Measurements from ENCODE around the gene CTNND2.

CTNND2 gene

GRCh38 chr5:11709021-11709420 is 195.2 kb downstream of the CTNND2 start:
- Histone ChIP-seq H3K27ac (ENCODE audit: low read depth, low read length) (no peak overlapping the region), H3K4me3 (ENCODE audit: low read depth in 1 of 2, low read length in 2 of 2) (no peak overlapping the region), H3K36me3 (ENCODE audit: control insufficient read depth in 1 of 2, insufficient read depth in 2 of 2, low read length in 2 of 2) (no peaks in the 10 kb centered on the region), H3K4me1 (ENCODE audit: control insufficient read depth in 1 of 2, insufficient read depth in 2 of 2, low read length in 2 of 2) (no peaks in the 10 kb centered on the region), H3K27me3 (ENCODE audit: control insufficient read depth in 1 of 2, insufficient read depth in 2 of 2, low read length in 2 of 2) (no peaks in the 10 kb centered on the region), H3K9me3 (ENCODE audit: control insufficient read depth in 1 of 2, low read length in 2 of 2) (no peaks in the 10 kb centered on the region), H3K9ac (ENCODE audit: low read depth in 1 of 2, low read length in 2 of 2) (no peak overlapping the region)

DNA sequence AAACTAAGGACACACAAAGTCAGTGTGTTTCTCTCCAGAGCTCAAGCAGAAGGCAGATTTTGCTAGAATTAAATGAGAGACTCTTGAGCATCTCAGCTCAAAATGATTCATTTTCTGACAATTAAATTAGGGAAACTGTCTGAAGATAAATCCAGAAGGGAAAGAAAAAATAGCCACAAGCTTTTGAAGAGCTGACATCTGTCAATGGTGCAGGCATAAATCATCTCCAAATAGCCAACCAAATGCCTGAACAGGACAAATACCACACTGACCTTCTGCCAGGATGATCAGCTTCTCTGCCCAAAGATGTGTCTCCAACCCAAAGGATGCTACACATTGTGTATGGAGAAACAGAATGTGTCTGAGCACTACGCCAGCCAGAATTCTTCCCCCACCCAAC is 199.3 kb downstream of the CTNND2 start:
- Histone ChIP-seq H3K36me3 (ENCODE audit: control insufficient read depth in 1 of 2, insufficient read depth in 2 of 2, low read length in 2 of 2) (no peaks in the 10 kb centered on the region), H3K27me3 (ENCODE audit: control insufficient read depth in 1 of 2, insufficient read depth in 2 of 2, low read length in 2 of 2) (no peaks in the 10 kb centered on the region), H3K9ac (ENCODE audit: low read depth in 1 of 2, low read length in 2 of 2) (no peak overlapping the region), H3K9me3 (ENCODE audit: control insufficient read depth in 1 of 2, low read length in 2 of 2) (no peaks in the 10 kb centered on the region), H3K4me1 (ENCODE audit: control insufficient read depth in 1 of 2, insufficient read depth in 2 of 2, low read length in 2 of 2) (no peaks in the 10 kb centered on the region), H3K27ac (ENCODE audit: low read depth, low read length) (no peak overlapping the region), H3K4me3 (ENCODE audit: low read depth in 1 of 2, low read length in 2 of 2) (no peak overlapping the region)

GRCh38 chr5:11700391-11700790 is 203.9 kb downstream of the CTNND2 start:
- no peaks in the 10 kb centered on the region for H3K27me3 ChIP-seq (ENCODE audit: control insufficient read depth in 1 of 2, insufficient read depth in 2 of 2, low read length in 2 of 2)
- H3K4me3 ChIP-seq (ENCODE audit: low read depth in 1 of 2, low read length in 2 of 2), result no peak overlapping the region
- H3K36me3 ChIP-seq (ENCODE audit: control insufficient read depth in 1 of 2, insufficient read depth in 2 of 2, low read length in 2 of 2), result no peaks in the 10 kb centered on the region
- no peak overlapping the region for H3K27ac ChIP-seq (ENCODE audit: low read depth, low read length)
- no peaks in the 10 kb centered on the region for H3K4me1 ChIP-seq (ENCODE audit: control insufficient read depth in 1 of 2, insufficient read depth in 2 of 2, low read length in 2 of 2)
- no peak overlapping the region for H3K9ac ChIP-seq (ENCODE audit: low read depth in 1 of 2, low read length in 2 of 2)
- no peaks in the 10 kb centered on the region for H3K9me3 ChIP-seq (ENCODE audit: control insufficient read depth in 1 of 2, low read length in 2 of 2)

- no peaks in the 10 kb centered on the region for H3K36me3 ChIP-seq (ENCODE audit: control insufficient read depth in 1 of 2, insufficient read depth in 2 of 2, low read length in 2 of 2)
- no peaks in the 10 kb centered on the region for H3K4me1 ChIP-seq (ENCODE audit: control insufficient read depth in 1 of 2, insufficient read depth in 2 of 2, low read length in 2 of 2)
- no peak overlapping the region for H3K9ac ChIP-seq (ENCODE audit: low read depth in 1 of 2, low read length in 2 of 2)
- H3K27me3 ChIP-seq (ENCODE audit: control insufficient read depth in 1 of 2, insufficient read depth in 2 of 2, low read length in 2 of 2), result no peaks in the 10 kb centered on the region
- no peaks in the 10 kb centered on the region for H3K9me3 ChIP-seq (ENCODE audit: control insufficient read depth in 1 of 2, low read length in 2 of 2)
- no peak overlapping the region for H3K4me3 ChIP-seq (ENCODE audit: low read depth in 1 of 2, low read length in 2 of 2)
- no peak overlapping the region for H3K27ac ChIP-seq (ENCODE audit: low read depth, low read length)
Observed at GRCh38 chr5:11692636-11693035, 211.6 kb downstream of the CTNND2 start.

- Histone ChIP-seq H3K27me3 (ENCODE audit: control insufficient read depth in 1 of 2, insufficient read depth in 2 of 2, low read length in 2 of 2) (no peaks in the 10 kb centered on the region), H3K4me3 (ENCODE audit: low read depth in 1 of 2, low read length in 2 of 2) (no peak overlapping the region), H3K36me3 (ENCODE audit: control insufficient read depth in 1 of 2, insufficient read depth in 2 of 2, low read length in 2 of 2) (no peaks in the 10 kb centered on the region), H3K27ac (ENCODE audit: low read depth, low read length) (no peak overlapping the region), H3K4me1 (ENCODE audit: control insufficient read depth in 1 of 2, insufficient read depth in 2 of 2, low read length in 2 of 2) (no peaks in the 10 kb centered on the region), H3K9ac (ENCODE audit: low read depth in 1 of 2, low read length in 2 of 2) (no peak overlapping the region), H3K9me3 (ENCODE audit: control insufficient read depth in 1 of 2, low read length in 2 of 2) (no peaks in the 10 kb centered on the region)
Observed at GRCh38 chr5:11687498-11687897, 216.7 kb downstream of the CTNND2 start.

DNA sequence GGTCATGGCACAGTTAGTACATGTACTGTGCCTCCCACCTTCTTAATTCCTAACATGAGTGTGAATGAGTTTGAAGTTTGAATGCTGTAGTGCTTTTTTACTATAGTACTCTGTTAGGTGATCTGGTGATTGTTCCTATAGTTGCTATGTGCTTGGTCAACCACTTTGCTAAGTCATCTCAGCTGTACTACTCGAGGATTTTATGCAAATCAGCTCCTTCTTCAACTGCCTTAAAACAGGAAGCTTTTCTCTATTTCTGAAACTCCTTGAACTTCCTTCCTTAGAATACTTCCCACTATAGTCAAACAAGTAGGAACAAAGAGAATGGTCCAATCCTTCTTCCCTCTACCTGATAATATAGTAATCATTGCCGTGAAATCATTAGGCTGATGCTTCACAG is 219.6 kb downstream of the CTNND2 start:
- H3K9me3 ChIP-seq (ENCODE audit: control insufficient read depth in 1 of 2, low read length in 2 of 2), result no peaks in the 10 kb centered on the region
- no peaks in the 10 kb centered on the region for H3K36me3 ChIP-seq (ENCODE audit: control insufficient read depth in 1 of 2, insufficient read depth in 2 of 2, low read length in 2 of 2)
- H3K9ac ChIP-seq (ENCODE audit: low read depth in 1 of 2, low read length in 2 of 2), result no peak overlapping the region
- no peaks in the 10 kb centered on the region for H3K27me3 ChIP-seq (ENCODE audit: control insufficient read depth in 1 of 2, insufficient read depth in 2 of 2, low read length in 2 of 2)
- H3K27ac ChIP-seq (ENCODE audit: low read depth, low read length), result no peak overlapping the region
- no peaks in the 10 kb centered on the region for H3K4me1 ChIP-seq (ENCODE audit: control insufficient read depth in 1 of 2, insufficient read depth in 2 of 2, low read length in 2 of 2)
- no peak overlapping the region for H3K4me3 ChIP-seq (ENCODE audit: low read depth in 1 of 2, low read length in 2 of 2)

DNA sequence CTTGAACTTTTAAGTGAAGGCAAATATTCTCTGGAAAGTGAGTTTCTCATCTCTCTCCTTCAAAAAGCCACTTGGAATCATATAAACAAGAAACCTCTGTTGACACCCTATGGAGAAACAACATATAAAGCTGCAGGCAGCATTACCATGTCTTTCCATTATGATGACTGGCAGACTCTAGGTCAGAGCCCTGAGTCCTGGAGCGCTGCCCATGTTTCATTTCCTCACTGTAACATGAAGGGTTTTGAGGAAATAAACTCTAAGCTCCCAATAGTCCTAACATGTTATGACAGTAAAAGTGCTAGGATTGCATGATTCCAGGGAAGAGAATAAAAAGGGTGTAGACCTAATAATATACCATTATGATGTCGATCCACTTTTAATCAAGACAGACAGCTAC is 220.6 kb downstream of the CTNND2 start:
- H3K9ac ChIP-seq (ENCODE audit: low read depth in 1 of 2, low read length in 2 of 2), result no peak overlapping the region
- no peaks in the 10 kb centered on the region for H3K36me3 ChIP-seq (ENCODE audit: control insufficient read depth in 1 of 2, insufficient read depth in 2 of 2, low read length in 2 of 2)
- no peak overlapping the region for H3K27ac ChIP-seq (ENCODE audit: low read depth, low read length)
- H3K27me3 ChIP-seq (ENCODE audit: control insufficient read depth in 1 of 2, insufficient read depth in 2 of 2, low read length in 2 of 2), result no peaks in the 10 kb centered on the region
- no peaks in the 10 kb centered on the region for H3K9me3 ChIP-seq (ENCODE audit: control insufficient read depth in 1 of 2, low read length in 2 of 2)
- H3K4me3 ChIP-seq (ENCODE audit: low read depth in 1 of 2, low read length in 2 of 2), result no peak overlapping the region
- H3K4me1 ChIP-seq (ENCODE audit: control insufficient read depth in 1 of 2, insufficient read depth in 2 of 2, low read length in 2 of 2), result no peaks in the 10 kb centered on the region

DNA sequence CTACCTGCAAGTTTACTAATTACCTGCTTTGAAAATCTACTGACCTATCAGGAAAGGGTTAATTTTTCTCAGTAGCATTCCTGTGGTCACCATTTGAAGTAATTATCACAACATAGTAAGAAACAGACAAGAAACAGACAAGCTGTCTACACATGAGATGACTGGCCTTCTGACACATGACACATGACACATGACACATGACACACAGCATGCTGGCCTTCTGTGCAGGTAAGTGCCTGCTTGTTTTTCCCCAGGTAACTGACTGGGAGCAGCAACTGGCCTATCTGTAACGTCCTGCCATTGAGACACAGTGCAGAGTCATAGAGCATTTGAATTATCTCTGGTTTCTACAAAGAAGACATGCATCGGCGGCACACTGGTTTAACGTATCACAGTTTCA is 222.4 kb downstream of the CTNND2 start:
- Histone ChIP-seq H3K9ac (ENCODE audit: low read depth in 1 of 2, low read length in 2 of 2) (no peak overlapping the region), H3K9me3 (ENCODE audit: control insufficient read depth in 1 of 2, low read length in 2 of 2) (no peaks in the 10 kb centered on the region), H3K4me3 (ENCODE audit: low read depth in 1 of 2, low read length in 2 of 2) (no peak overlapping the region), H3K27me3 (ENCODE audit: control insufficient read depth in 1 of 2, insufficient read depth in 2 of 2, low read length in 2 of 2) (no peaks in the 10 kb centered on the region), H3K4me1 (ENCODE audit: control insufficient read depth in 1 of 2, insufficient read depth in 2 of 2, low read length in 2 of 2) (no peaks in the 10 kb centered on the region), H3K27ac (ENCODE audit: low read depth, low read length) (no peak overlapping the region), H3K36me3 (ENCODE audit: control insufficient read depth in 1 of 2, insufficient read depth in 2 of 2, low read length in 2 of 2) (no peaks in the 10 kb centered on the region)

DNA sequence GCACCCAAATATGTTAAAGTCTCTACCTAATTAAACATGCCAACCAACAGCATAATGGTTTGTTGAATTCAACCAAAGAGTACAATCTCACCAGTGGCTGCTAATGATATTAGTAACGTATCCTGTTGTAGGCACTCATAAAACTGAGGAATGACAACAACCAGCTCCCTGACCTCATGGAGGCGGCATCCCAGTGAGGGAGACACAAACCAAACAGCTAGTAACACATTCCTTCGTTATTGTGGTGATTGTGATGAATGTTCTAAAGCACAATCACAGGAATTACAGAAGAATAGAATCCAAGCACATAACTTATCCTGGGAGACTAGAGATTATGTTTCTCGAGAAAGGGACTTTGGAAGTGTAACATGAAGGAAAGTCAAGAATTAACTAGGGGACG is 224.6 kb downstream of the CTNND2 start:
- H3K27ac ChIP-seq (ENCODE audit: low read depth, low read length), result no peak overlapping the region
- H3K4me3 ChIP-seq (ENCODE audit: low read depth in 1 of 2, low read length in 2 of 2), result no peak overlapping the region
- H3K9me3 ChIP-seq (ENCODE audit: control insufficient read depth in 1 of 2, low read length in 2 of 2), result no peaks in the 10 kb centered on the region
- H3K9ac ChIP-seq (ENCODE audit: low read depth in 1 of 2, low read length in 2 of 2), result no peak overlapping the region
- no peaks in the 10 kb centered on the region for H3K36me3 ChIP-seq (ENCODE audit: control insufficient read depth in 1 of 2, insufficient read depth in 2 of 2, low read length in 2 of 2)
- no peaks in the 10 kb centered on the region for H3K27me3 ChIP-seq (ENCODE audit: control insufficient read depth in 1 of 2, insufficient read depth in 2 of 2, low read length in 2 of 2)
- no peaks in the 10 kb centered on the region for H3K4me1 ChIP-seq (ENCODE audit: control insufficient read depth in 1 of 2, insufficient read depth in 2 of 2, low read length in 2 of 2)

DNA sequence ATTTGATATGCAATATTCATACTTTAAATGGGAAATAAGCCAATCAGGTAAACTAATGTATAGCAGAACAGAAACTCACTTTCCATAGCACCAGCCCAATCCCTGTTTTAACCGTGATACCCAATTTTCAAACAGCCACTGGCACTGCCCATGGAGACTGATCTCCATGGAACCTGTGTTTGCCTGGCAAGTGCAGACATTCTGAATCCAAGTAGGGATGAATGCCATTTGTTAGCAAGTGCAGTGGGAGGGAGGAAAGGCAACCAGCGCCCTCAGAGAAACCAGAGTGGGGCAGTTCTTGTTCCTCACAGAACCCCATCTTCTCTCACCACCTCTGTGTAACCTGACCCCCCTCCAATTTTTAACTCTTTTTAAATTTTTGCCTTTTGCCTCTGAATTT is 229.1 kb downstream of the CTNND2 start:
- Histone ChIP-seq H3K4me3 (ENCODE audit: low read depth in 1 of 2, low read length in 2 of 2) (no peak overlapping the region), H3K9me3 (ENCODE audit: control insufficient read depth in 1 of 2, low read length in 2 of 2) (no peaks in the 10 kb centered on the region), H3K27ac (ENCODE audit: low read depth, low read length) (no peak overlapping the region)

DNA sequence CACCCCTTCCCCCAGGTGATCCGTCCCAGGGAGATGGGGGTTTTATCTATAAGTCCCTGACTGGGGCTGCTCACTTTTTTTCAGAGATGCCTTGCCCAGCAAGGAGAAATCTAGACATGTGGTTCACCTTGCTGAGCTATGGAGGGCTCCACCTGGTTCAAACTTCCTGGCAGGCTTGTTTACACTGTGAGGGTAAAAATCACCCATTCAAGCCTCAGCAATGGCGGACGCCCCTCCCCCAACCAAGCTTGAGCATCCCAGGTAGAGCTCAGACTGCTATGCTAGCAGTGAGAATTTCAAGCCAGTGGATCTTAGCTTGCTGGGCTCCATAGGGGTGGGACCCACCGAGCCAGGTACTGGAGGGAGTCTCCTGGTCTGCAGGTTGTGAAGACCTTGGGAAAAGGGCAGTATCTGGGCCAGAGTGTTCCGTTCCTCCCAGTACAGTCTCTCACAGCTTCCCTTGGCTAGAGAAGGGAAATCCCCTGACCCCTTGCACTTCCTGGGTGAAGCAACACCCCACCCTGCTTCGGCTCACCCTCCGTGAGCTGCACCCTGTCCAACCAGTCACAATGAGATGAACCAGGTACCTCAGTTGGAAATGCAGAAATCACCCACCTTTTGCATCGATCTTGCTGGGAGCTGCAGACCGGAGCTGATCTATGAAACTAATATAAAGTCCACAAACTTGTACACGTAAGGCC is 231.7 kb downstream of the CTNND2 start:
- no peaks in the 10 kb centered on the region for H3K9me3 ChIP-seq (ENCODE audit: control insufficient read depth in 1 of 2, low read length in 2 of 2)
- H3K9ac ChIP-seq (ENCODE audit: low read depth in 1 of 2, low read length in 2 of 2), result no peak overlapping the region
- H3K27ac ChIP-seq (ENCODE audit: low read depth, low read length), result no peak overlapping the region
- H3K4me1 ChIP-seq (ENCODE audit: control insufficient read depth in 1 of 2, insufficient read depth in 2 of 2, low read length in 2 of 2), result no peaks in the 10 kb centered on the region
- H3K27me3 ChIP-seq (ENCODE audit: control insufficient read depth in 1 of 2, insufficient read depth in 2 of 2, low read length in 2 of 2), result no peaks in the 10 kb centered on the region
- no peaks in the 10 kb centered on the region for H3K36me3 ChIP-seq (ENCODE audit: control insufficient read depth in 1 of 2, insufficient read depth in 2 of 2, low read length in 2 of 2)
- H3K4me3 ChIP-seq (ENCODE audit: low read depth in 1 of 2, low read length in 2 of 2), result no peak overlapping the region

More for the DNA sequence above, 229.1 kb downstream of the CTNND2 start:
- Histone ChIP-seq H3K4me1 (ENCODE audit: control insufficient read depth in 1 of 2, insufficient read depth in 2 of 2, low read length in 2 of 2) (no peaks in the 10 kb centered on the region), H3K36me3 (ENCODE audit: control insufficient read depth in 1 of 2, insufficient read depth in 2 of 2, low read length in 2 of 2) (no peaks in the 10 kb centered on the region), H3K9ac (ENCODE audit: low read depth in 1 of 2, low read length in 2 of 2) (no peak overlapping the region), H3K27me3 (ENCODE audit: control insufficient read depth in 1 of 2, insufficient read depth in 2 of 2, low read length in 2 of 2) (no peaks in the 10 kb centered on the region)

All from duodenal mucosa (tissue), 2 donors.